Panc1 (cell line): Measurements from ENCODE around the gene RORC. TPM values are rescaled to one million over a fixed set of nuclear protein-coding genes. Genes with fewer than 3 reads are reported as not detected.
"Not testable (repeated sequence)": the region's sequence is repeated elsewhere in the genome, so short reads cannot be mapped to it uniquely, and the experiment has no call there.

Source experiments
- ATAC-seq: fragments of 200-7000 bp; cut with Tn5 transposase; 2 replicates; pipeline ENCODE4 v1.9.1; 2020; ENCODE audit warnings: mild to moderate bottlenecking, moderate library complexity
- Bru-seq: library from RNA; stranded (reverse); fragments of 400-500 nt; gene quantifications from one replicate; lab custom pipeline; 2021; lab: Mats Ljungman, UMichigan
- BruChase-seq, 2 experiments: library from RNA; stranded (reverse); fragments of 400-500 nt; gene quantifications; one replicate each; lab custom pipeline; 2021; lab: Mats Ljungman, UMichigan
- BruUV-seq: library from RNA; stranded (reverse); fragments of 400-500 nt; replicated peaks from 2 replicates; lab custom pipeline; 2021; lab: Mats Ljungman, UMichigan
- CTCF ChIA-PET: fragments of 300-600 bp; sonication (Branson Sonifier 250); formaldehyde crosslinking; loops from one replicate; lab custom pipeline; 2022; ENCODE audit warnings: antibody characterized with exemption; lab: Charles Lee
- POLR2A ChIA-PET: fragments of 300-600 bp; sonication (Branson Sonifier 250); formaldehyde crosslinking; loops from one replicate; lab custom pipeline; 2022; ENCODE audit warnings: antibody characterized with exemption; lab: Charles Lee
- DNase-seq: peaks from one replicate; pipeline ENCODE4 v3.0.0-alpha.2; 2010; ENCODE audit warnings: low read depth, low spot score
- H3K27ac ChIP-seq: 2 replicates; pipeline ENCODE4 v1.5.1; 2011; ENCODE audit warnings: mild to moderate bottlenecking, low read length, inconsistent platforms
- H3K27me3 ChIP-seq: fragments of 200-500 bp; sonication (Bioruptor generic); 2 replicates; pipeline ENCODE4 v1.6.0; 2014; ENCODE audit warnings: low read length, inconsistent platforms; ENCODE audit not compliant: control insufficient read depth, insufficient read depth
- H3K36me3 ChIP-seq: fragments of 200-500 bp; sonication (Bioruptor generic); 2 replicates; pipeline ENCODE4 v1.5.1; 2014; ENCODE audit warnings: inconsistent platforms, mild to moderate bottlenecking, low read length, moderate library complexity; ENCODE audit not compliant: control insufficient read depth, insufficient read depth
- H3K4me1 ChIP-seq: 2 replicates; pipeline ENCODE4 v1.5.1; 2011; ENCODE audit warnings: inconsistent platforms, mild to moderate bottlenecking, low read length, moderate library complexity; ENCODE audit not compliant: control insufficient read depth, insufficient read depth
- H3K4me3 ChIP-seq, 2 experiments: 2 replicates each; pipeline ENCODE4 v1.5.1; 2011 to 2012; ENCODE audit warnings: low read depth in 2 of 2, low read length in 2 of 2, mild to moderate bottlenecking in 2 of 2, inconsistent platforms in 1 of 2, moderate library complexity in 1 of 2
- H3K9me3 ChIP-seq: fragments of 200-500 bp; sonication (Bioruptor generic); 2 replicates; pipeline ENCODE4 v1.5.1; 2014; ENCODE audit warnings: low read depth, mild to moderate bottlenecking, inconsistent platforms, low read length, moderate library complexity; ENCODE audit not compliant: control insufficient read depth, insufficient read depth
- CTCF ChIP-seq: fragments of 450-650 bp; IDR thresholded peaks from 2 replicates; pipeline ENCODE4 v1.5.1; 2017; ENCODE audit warnings: mild to moderate bottlenecking
- POLR2AphosphoS5 ChIP-seq: IDR thresholded peaks from 2 replicates; pipeline ENCODE4 v1.6.1; 2012; ENCODE audit warnings: mild to moderate bottlenecking, low read depth, low read length, moderate library complexity
- REST ChIP-seq, 2 experiments: IDR thresholded peaks; 2 replicates each; pipeline ENCODE4 v1.6.1; 2011 to 2012; ENCODE audit warnings: low read depth in 2 of 2, control low read depth in 1 of 2, low read length in 1 of 2, mild to moderate bottlenecking in 1 of 2, moderate library complexity in 1 of 2; ENCODE audit not compliant: insufficient read depth in 1 of 2
- SIN3A ChIP-seq: IDR thresholded peaks from 2 replicates; pipeline ENCODE4 v1.6.1; 2012; ENCODE audit warnings: low read depth, mild to moderate bottlenecking, low read length, moderate library complexity, borderline replicate concordance; ENCODE audit not compliant: insufficient read depth
- TCF7L2 ChIP-seq: IDR thresholded peaks from 2 replicates; pipeline ENCODE4 v1.6.1; 2011; ENCODE audit warnings: mild to moderate bottlenecking, low read depth, low read length, inconsistent platforms
- in situ Hi-C: cut with HindIII; loops from 2 replicates; pipeline ENCODE4 v1.10.0; 2016; ENCODE audit warnings: low sequenced_read_pairs, low pct_unique_long_range_greater_than_20kb
- intact Hi-C: fragments of 100-400 bp; cut with micrococcal nuclease; formaldehyde crosslinking; loops from one replicate; pipeline ENCODE4 v1.10.0; 2022; ENCODE audit not compliant: unreplicated experiment
- long read RNA-seq: library from polyadenylated mRNA; unstranded; transcript quantifications from one replicate; pipeline ENCODE4 v2.0.0, GENCODE V29; 2021; ENCODE audit not compliant: unreplicated experiment
- polyA plus RNA-seq: library from polyadenylated mRNA; unstranded; fragments of >200 nt; gene quantifications from one replicate; pipeline ENCODE4 v1.2.1, GENCODE V29; 2012; ENCODE audit warnings: missing spikeins; ENCODE audit not compliant: insufficient read length
- total RNA-seq: library from RNA; stranded (reverse); gene quantifications from one replicate; pipeline ENCODE4 v1.2.1, GENCODE V29; 2021; ENCODE audit not compliant: unreplicated experiment

The RORC gene
- not detected for total RNA-seq
- polyA plus RNA-seq = not detected
- Bru-seq, nascent RNA = percentile 14 among the genes with signal in this experiment
- percentile 12 among the genes with signal in this experiment for BruChase-seq, experiment 1, labeled RNA remaining after a 2-hour chase
- BruChase-seq, experiment 2, labeled RNA remaining after a 6-hour chase = percentile 9 among the genes with signal in this experiment
- long read RNA-seq = 0 reads

GRCh38 chr1:151831605-151832004, at the start of gene RORC:
Gene RORC, minus strand, starts transcription at chr1:151831802. Its CDS starts 38 bp downstream, at chr1:151831764.
- ChIA-PET CTCF (no interaction called here), POLR2A (no interaction called here)
- Histone ChIP-seq H3K27ac (no peak within 1 kb of the TSS), H3K4me1 (peaks cover 7% of the 10 kb centered on the region; the same call in 1 of the 2 replicates), H3K36me3 (no peaks in the 10 kb centered on the region), H3K9me3 (no peaks in the 10 kb centered on the region), H3K4me3 (no peak within 1 kb of the TSS), H3K27me3 (no peaks in the 10 kb centered on the region)
- ATAC-seq = no peak
- BruUV-seq = no TSS peak
- DNase-seq = no peak
- TF ChIP-seq POLR2AphosphoS5 = no peak
- in situ Hi-C loops = no loop called here
- intact Hi-C loops = loop anchor here (10.0 kb wide), 3 partner anchors 137 to 387 kb away; no protein-coding TSS in a partner anchor

- no peak overlapping the region for H3K27ac ChIP-seq
- no peak for DNase-seq
- no peaks in the 10 kb centered on the region for H3K4me1 ChIP-seq
- no peak overlapping the region for H3K4me3 ChIP-seq
- no peak for TF ChIP-seq TCF7L2
- no peaks in the 10 kb centered on the region for H3K27me3 ChIP-seq
- POLR2A ChIA-PET = no interaction called here
- no TSS peak for BruUV-seq
- no peaks in the 10 kb centered on the region for H3K9me3 ChIP-seq
- CTCF ChIA-PET = no interaction called here
- in situ Hi-C loops (no loop called here), intact Hi-C loops (no loop called here)
- no peaks in the 10 kb centered on the region for H3K36me3 ChIP-seq
- no peak for ATAC-seq
These were observed 44.0 kb upstream of the RORC start for GRCh38 chr1:151875419-151876097.

- H3K4me1 ChIP-seq, H3K27me3 ChIP-seq, H3K9me3 ChIP-seq, H3K4me3 ChIP-seq, H3K36me3 ChIP-seq, CTCF ChIA-PET, POLR2A ChIA-PET, intact Hi-C loops, DNase-seq, BruUV-seq, in situ Hi-C loops, ATAC-seq, H3K27ac ChIP-seq: not testable (repeated sequence)
These were observed 41.2 kb upstream of the RORC start for GRCh38 chr1:151872776-151873175.

- TF ChIP-seq SIN3A = no peak
- no peak for TF ChIP-seq TCF7L2
- TF ChIP-seq CTCF = no peak
- no peak for TF ChIP-seq POLR2AphosphoS5
- TF ChIP-seq REST (IDR thresholded peaks at IDR 0.05; ENCODE audit: insufficient read depth in 1 of 2, low read depth in 2 of 2, low read length in 1 of 2) = no peak
- CTCF ChIA-PET = interaction anchor here (0.6 kb wide), 1 partner anchor 280 kb away, joined by 3 read pairs; no protein-coding TSS in a partner anchor
- POLR2A ChIA-PET = no interaction called here
- DNase-seq (no peak), ATAC-seq (peak; percentile 53; the same call in 1 of the 2 replicates)
- no peak overlapping the region for H3K4me3 ChIP-seq
- H3K4me1 ChIP-seq = no peaks in the 10 kb centered on the region
- H3K36me3 ChIP-seq = no peaks in the 10 kb centered on the region
- H3K27me3 ChIP-seq = no peaks in the 10 kb centered on the region
- no TSS peak for BruUV-seq
- intact Hi-C loops (no loop called here), in situ Hi-C loops (no loop called here)
- no peaks in the 10 kb centered on the region for H3K9me3 ChIP-seq
- H3K27ac ChIP-seq = no peak overlapping the region
These were observed 39.9 kb upstream of the RORC start for GRCh38 chr1:151871284-151872030.
